Measurements from ENCODE around the gene RILPL1. TPM values are rescaled to one million over a fixed set of nuclear protein-coding genes. Genes with fewer than 3 reads are reported as not detected.

RILPL1 gene
- total and polyA plus RNA-seq, 4 donors = 1.3 to 2.7 (median 2.1) TPM

DNA sequence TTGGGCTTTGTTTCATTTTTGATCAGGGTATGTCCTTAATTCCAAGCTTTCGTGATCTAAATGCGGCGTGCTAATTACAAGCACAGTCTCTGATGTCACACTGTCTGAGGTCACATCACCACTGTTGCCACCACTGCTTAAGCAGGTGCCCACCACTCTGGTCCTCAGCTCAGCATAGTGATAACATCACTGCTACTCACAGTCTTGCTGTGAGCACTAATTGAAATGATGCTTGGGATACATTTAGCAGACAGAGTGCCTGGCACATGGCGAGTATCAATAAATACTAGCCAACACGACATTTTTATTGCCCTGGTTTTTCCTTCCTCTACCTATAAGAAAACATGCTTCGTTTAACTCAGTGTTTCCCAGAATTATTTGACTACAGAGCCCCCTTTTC is 104.9 kb downstream of the RILPL1 start:
- Histone ChIP-seq H3K36me3 (ENCODE audit: control insufficient read depth in 4 of 4, insufficient read depth in 3 of 4, low read depth in 1 of 4, low read length in 3 of 4) (peaks cover 0 to 7% (median 4%) of the 10 kb centered on the region in 4 donors), H3K9ac (ENCODE audit: low read depth in 1 of 2, low read length in 2 of 2) (no peak overlapping the region), H3K27me3 (ENCODE audit: control insufficient read depth in 4 of 4, insufficient read depth in 4 of 4, low read length in 3 of 4) (no peaks in the 10 kb centered on the region), H3K9me3 (ENCODE audit: control insufficient read depth in 4 of 4, low read length in 3 of 4) (no peaks in the 10 kb centered on the region), H3K4me1 (ENCODE audit: control insufficient read depth in 4 of 4, insufficient read depth in 4 of 4, low read length in 3 of 4) (no peaks in the 10 kb centered on the region), H3K27ac (ENCODE audit: low read depth in 1 of 2, low read length in 2 of 2) (no peak overlapping the region), H3K4me3 (ENCODE audit: low read depth in 1 of 3, low read length in 3 of 3) (no peak overlapping the region)
- 89% methylated on average over 6 of the region's 6 CpGs for WGBS
- DNase-seq (ENCODE audit: low spot score) = no peak
- TF ChIP-seq EGR1 (IDR thresholded peaks at IDR 0.05; ENCODE audit: low read depth in 2 of 2) (no peak), FOXA2 (IDR thresholded peaks at IDR 0.05) (no peak), HNF4G (IDR thresholded peaks at IDR 0.05) (no peak), SP1 (IDR thresholded peaks at IDR 0.05) (no peak), TAF1 (conservative IDR thresholded peaks at IDR 0.05) (no peak), HNF4A (conservative IDR thresholded peaks at IDR 0.05) (no peak)
- TF ChIP-seq, protein P1, sequence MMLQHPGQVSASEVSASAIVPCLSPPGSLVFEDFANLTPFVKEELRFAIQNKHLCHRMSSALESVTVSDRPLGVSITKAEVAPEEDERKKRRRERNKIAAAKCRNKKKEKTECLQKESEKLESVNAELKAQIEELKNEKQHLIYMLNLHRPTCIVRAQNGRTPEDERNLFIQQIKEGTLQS (IDR thresholded peaks at IDR 0.05) = no peak
- TF ChIP-seq, protein P2, sequence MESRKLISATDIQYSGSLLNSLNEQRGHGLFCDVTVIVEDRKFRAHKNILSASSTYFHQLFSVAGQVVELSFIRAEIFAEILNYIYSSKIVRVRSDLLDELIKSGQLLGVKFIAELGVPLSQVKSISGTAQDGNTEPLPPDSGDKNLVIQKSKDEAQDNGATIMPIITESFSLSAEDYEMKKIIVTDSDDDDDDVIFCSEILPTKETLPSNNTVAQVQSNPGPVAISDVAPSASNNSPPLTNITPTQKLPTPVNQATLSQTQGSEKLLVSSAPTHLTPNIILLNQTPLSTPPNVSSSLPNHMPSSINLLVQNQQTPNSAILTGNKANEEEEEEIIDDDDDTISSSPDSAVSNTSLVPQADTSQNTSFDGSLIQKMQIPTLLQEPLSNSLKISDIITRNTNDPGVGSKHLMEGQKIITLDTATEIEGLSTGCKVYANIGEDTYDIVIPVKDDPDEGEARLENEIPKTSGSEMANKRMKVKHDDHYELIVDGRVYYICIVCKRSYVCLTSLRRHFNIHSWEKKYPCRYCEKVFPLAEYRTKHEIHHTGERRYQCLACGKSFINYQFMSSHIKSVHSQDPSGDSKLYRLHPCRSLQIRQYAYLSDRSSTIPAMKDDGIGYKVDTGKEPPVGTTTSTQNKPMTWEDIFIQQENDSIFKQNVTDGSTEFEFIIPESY (IDR thresholded peaks at IDR 0.05) = no peak
- TF ChIP-seq, protein P3, sequence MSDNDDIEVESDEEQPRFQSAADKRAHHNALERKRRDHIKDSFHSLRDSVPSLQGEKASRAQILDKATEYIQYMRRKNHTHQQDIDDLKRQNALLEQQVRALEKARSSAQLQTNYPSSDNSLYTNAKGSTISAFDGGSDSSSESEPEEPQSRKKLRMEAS (IDR thresholded peaks at IDR 0.05) = no peak

DNA sequence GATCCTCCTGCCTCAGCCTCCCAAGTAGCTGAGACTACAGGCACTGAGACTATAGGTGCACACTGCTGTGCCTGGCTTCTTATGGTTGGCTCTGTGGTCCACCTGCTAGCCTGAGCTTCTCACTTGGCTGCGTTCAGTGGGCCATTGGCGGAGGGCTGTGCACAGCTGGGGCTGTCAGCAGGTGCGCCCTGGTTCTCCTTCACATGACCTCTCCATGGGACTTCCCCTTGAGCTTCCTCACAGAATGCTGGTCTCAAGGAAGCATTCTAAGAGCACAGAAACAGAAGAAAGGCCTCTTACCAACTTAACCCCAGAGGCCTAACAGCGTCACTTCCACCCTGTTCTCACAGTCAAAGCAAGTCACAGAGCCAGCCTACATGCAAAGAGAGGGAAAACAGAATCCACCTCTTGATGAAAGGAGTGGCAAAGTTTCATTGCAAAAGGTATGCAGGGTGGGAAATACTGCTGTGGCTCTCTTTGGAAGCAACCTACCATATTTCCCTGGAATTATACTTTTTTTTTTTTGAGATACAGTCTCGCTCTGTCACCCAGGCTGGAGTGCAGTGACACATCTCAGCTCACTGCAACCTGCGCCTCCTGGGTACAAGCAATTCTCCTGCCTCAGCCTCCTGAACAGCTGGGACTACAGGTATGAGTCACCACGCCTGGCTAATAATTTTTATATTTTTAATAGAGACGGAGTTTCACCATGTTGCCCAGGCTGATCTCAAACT is 106.3 kb downstream of the RILPL1 start:
- no peaks in the 10 kb centered on the region for H3K9me3 ChIP-seq (ENCODE audit: control insufficient read depth in 4 of 4, low read length in 3 of 4)
- TF ChIP-seq RXRA (IDR thresholded peaks at IDR 0.05) (no peak), HNF4A (conservative IDR thresholded peaks at IDR 0.05) (no peak), JUND (IDR thresholded peaks at IDR 0.05) (no peak), HNF4G (IDR thresholded peaks at IDR 0.05) (no peak), EGR1 (IDR thresholded peaks at IDR 0.05; ENCODE audit: low read depth in 2 of 2) (no peak), TAF1 (conservative IDR thresholded peaks at IDR 0.05) (no peak), YY1 (IDR thresholded peaks at IDR 0.05) (no peak)
- TF ChIP-seq, protein P3 (IDR thresholded peaks at IDR 0.05) = no peak
- TF ChIP-seq, protein P4, sequence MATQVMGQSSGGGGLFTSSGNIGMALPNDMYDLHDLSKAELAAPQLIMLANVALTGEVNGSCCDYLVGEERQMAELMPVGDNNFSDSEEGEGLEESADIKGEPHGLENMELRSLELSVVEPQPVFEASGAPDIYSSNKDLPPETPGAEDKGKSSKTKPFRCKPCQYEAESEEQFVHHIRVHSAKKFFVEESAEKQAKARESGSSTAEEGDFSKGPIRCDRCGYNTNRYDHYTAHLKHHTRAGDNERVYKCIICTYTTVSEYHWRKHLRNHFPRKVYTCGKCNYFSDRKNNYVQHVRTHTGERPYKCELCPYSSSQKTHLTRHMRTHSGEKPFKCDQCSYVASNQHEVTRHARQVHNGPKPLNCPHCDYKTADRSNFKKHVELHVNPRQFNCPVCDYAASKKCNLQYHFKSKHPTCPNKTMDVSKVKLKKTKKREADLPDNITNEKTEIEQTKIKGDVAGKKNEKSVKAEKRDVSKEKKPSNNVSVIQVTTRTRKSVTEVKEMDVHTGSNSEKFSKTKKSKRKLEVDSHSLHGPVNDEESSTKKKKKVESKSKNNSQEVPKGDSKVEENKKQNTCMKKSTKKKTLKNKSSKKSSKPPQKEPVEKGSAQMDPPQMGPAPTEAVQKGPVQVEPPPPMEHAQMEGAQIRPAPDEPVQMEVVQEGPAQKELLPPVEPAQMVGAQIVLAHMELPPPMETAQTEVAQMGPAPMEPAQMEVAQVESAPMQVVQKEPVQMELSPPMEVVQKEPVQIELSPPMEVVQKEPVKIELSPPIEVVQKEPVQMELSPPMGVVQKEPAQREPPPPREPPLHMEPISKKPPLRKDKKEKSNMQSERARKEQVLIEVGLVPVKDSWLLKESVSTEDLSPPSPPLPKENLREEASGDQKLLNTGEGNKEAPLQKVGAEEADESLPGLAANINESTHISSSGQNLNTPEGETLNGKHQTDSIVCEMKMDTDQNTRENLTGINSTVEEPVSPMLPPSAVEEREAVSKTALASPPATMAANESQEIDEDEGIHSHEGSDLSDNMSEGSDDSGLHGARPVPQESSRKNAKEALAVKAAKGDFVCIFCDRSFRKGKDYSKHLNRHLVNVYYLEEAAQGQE (IDR thresholded peaks at IDR 0.05) = no peak
- H3K36me3 ChIP-seq (ENCODE audit: control insufficient read depth in 4 of 4, insufficient read depth in 3 of 4, low read depth in 1 of 4, low read length in 3 of 4) = peaks cover 4 to 13% (median 7%) of the 10 kb centered on the region in 4 donors
- no peak overlapping the region for H3K4me3 ChIP-seq (ENCODE audit: low read depth in 1 of 3, low read length in 3 of 3)
- no peaks in the 10 kb centered on the region for H3K27me3 ChIP-seq (ENCODE audit: control insufficient read depth in 4 of 4, insufficient read depth in 4 of 4, low read length in 3 of 4)
- no peak overlapping the region for H3K9ac ChIP-seq (ENCODE audit: low read depth in 1 of 2, low read length in 2 of 2)
- H3K27ac ChIP-seq (ENCODE audit: low read depth in 1 of 2, low read length in 2 of 2) = no peak overlapping the region
- WGBS = 92% methylated on average over 8 of the region's 8 CpGs
- no peak for DNase-seq (ENCODE audit: low spot score)
- H3K4me1 ChIP-seq (ENCODE audit: control insufficient read depth in 4 of 4, insufficient read depth in 4 of 4, low read length in 3 of 4) = no peaks in the 10 kb centered on the region
